HEK293 (cell line): ENCODE measurements around the gene MAP3K5.

ENCODE experiments used
- CTCF ChIA-PET: fragments of 350-600 bp; formaldehyde crosslinking; extraction: SDS; loops from one replicate; lab custom pipeline; 2021; ENCODE audit warnings: antibody characterized with exemption; lab: Yijun Ruan, JAX
- POLR2A ChIA-PET: fragments of 300-600 bp; formaldehyde crosslinking; extraction: SDS; loops from one replicate; lab custom pipeline; 2020; ENCODE audit warnings: antibody characterized with exemption, inconsistent platforms; lab: Yijun Ruan, JAX
- H3K27ac ChIP-seq: fragments of 200-500 bp; sonication (Bioruptor generic); 2 replicates; pipeline ENCODE4 v1.5.1; 2014; ENCODE audit warnings: low read depth, low read length, control low read depth, inconsistent platforms; ENCODE audit errors: extremely low read depth
- H3K36me3 ChIP-seq, 2 experiments: fragments of 200-500 bp in 1 of 2; sonication (Bioruptor generic) in 1 of 2; 1 replicate in 1 of 2; 2 replicates in 1 of 2; pipeline ENCODE4 v1.5.1; 2014 to 2017; ENCODE audit warnings: inconsistent platforms in 2 of 2, low read length in 2 of 2; ENCODE audit not compliant: control insufficient read depth in 2 of 2, insufficient read depth in 1 of 2
- H3K4me1 ChIP-seq: fragments of 200-500 bp; sonication (Bioruptor generic); 2 replicates; pipeline ENCODE4 v1.5.1; 2014; ENCODE audit warnings: mild to moderate bottlenecking, low read length, inconsistent platforms; ENCODE audit not compliant: control insufficient read depth, insufficient read depth
- H3K4me3 ChIP-seq: 2 replicates; pipeline ENCODE4 v1.5.1; 2011; ENCODE audit warnings: low read depth, mild to moderate bottlenecking, control low read depth, low read length, moderate library complexity
- H3K9me3 ChIP-seq: fragments of 200-500 bp; sonication (Bioruptor generic); 2 replicates; pipeline ENCODE4 v1.5.1; 2014; ENCODE audit warnings: low read depth, low read length, inconsistent platforms; ENCODE audit not compliant: control insufficient read depth, insufficient read depth
- GLI2 ChIP-seq: fragments of 450-650 bp; formaldehyde crosslinking; IDR thresholded peaks from 2 replicates; pipeline ENCODE4; 2017; ENCODE audit warnings: missing biosample characterization, missing genetic modification characterization, low read depth, borderline replicate concordance
- HOXC10 ChIP-seq: sonication (generic); formaldehyde crosslinking; IDR thresholded peaks from 2 replicates; pipeline ENCODE4 v1.8.1; 2023; ENCODE audit warnings: mild to moderate bottlenecking, missing genetic modification reagents
- MYNN ChIP-seq: fragments of 450-650 bp; formaldehyde crosslinking; IDR thresholded peaks from 2 replicates; pipeline ENCODE4 v1.5.1; 2016; ENCODE audit warnings: missing biosample characterization, missing genetic modification characterization, borderline replicate concordance
- MZF1 ChIP-seq: fragments of 450-650 bp; formaldehyde crosslinking; IDR thresholded peaks from 2 replicates; pipeline ENCODE4 v1.5.1; 2017; ENCODE audit warnings: missing biosample characterization, missing genetic modification characterization, borderline replicate concordance
- PATZ1 ChIP-seq: fragments of 450-650 bp; formaldehyde crosslinking; IDR thresholded peaks from 2 replicates; pipeline ENCODE4 v1.5.1; 2016; ENCODE audit warnings: missing biosample characterization, missing genetic modification characterization
- PRDM4 ChIP-seq: fragments of 450-650 bp; formaldehyde crosslinking; IDR thresholded peaks from 2 replicates; pipeline ENCODE4 v1.5.1; 2017; ENCODE audit warnings: missing biosample characterization, missing genetic modification characterization
- REST ChIP-seq: fragments of 450-650 bp; formaldehyde crosslinking; IDR thresholded peaks from 2 replicates; pipeline ENCODE4 v1.5.1; 2016; ENCODE audit warnings: missing biosample characterization, missing genetic modification characterization
- SCRT1 ChIP-seq: fragments of 450-650 bp; formaldehyde crosslinking; IDR thresholded peaks from 2 replicates; pipeline ENCODE4 v1.5.1; 2016; ENCODE audit warnings: missing biosample characterization, missing genetic modification characterization, borderline replicate concordance
- ZBTB17 ChIP-seq: fragments of 450-650 bp; formaldehyde crosslinking; IDR thresholded peaks from 2 replicates; pipeline ENCODE4 v1.5.1; 2016; ENCODE audit warnings: missing biosample characterization, missing genetic modification characterization
- ZBTB26 ChIP-seq: fragments of 450-650 bp; formaldehyde crosslinking; optimal IDR thresholded peaks from 2 replicates; pipeline ENCODE3; 2016; ENCODE audit warnings: missing biosample characterization, mild to moderate bottlenecking, missing genetic modification characterization
- ZBTB6 ChIP-seq: fragments of 450-650 bp; formaldehyde crosslinking; IDR thresholded peaks from 2 replicates; pipeline ENCODE4 v1.5.1; 2017; ENCODE audit warnings: missing biosample characterization, missing genetic modification characterization
- ZNF2 ChIP-seq: fragments of 450-650 bp; formaldehyde crosslinking; IDR thresholded peaks from 2 replicates; pipeline ENCODE4 v1.5.1; 2016; ENCODE audit warnings: missing biosample characterization, missing genetic modification characterization
- ZNF335 ChIP-seq: fragments of 450-650 bp; formaldehyde crosslinking; conservative IDR thresholded peaks from 2 replicates; pipeline ENCODE4 v1.5.1; 2016; ENCODE audit warnings: missing biosample characterization, missing genetic modification characterization
- ZNF362 ChIP-seq: fragments of 450-650 bp; formaldehyde crosslinking; IDR thresholded peaks from 2 replicates; pipeline ENCODE4 v1.5.1; 2016; ENCODE audit warnings: missing biosample characterization, missing genetic modification characterization
- ZNF449 ChIP-seq: fragments of 450-650 bp; formaldehyde crosslinking; IDR thresholded peaks from 2 replicates; pipeline ENCODE4 v1.5.1; 2017; ENCODE audit warnings: missing biosample characterization, mild to moderate bottlenecking, missing genetic modification characterization, moderate library complexity
- ZNF692 ChIP-seq: fragments of 450-650 bp; formaldehyde crosslinking; IDR thresholded peaks from 2 replicates; pipeline ENCODE4 v1.5.1; 2016; ENCODE audit warnings: missing biosample characterization, missing genetic modification characterization
- ZNF791 ChIP-seq: fragments of 450-650 bp; formaldehyde crosslinking; IDR thresholded peaks from 2 replicates; pipeline ENCODE4 v1.5.1; 2016; ENCODE audit warnings: missing biosample characterization, missing genetic modification characterization
- ZNF792 ChIP-seq: fragments of 450-650 bp; formaldehyde crosslinking; IDR thresholded peaks from 2 replicates; pipeline ENCODE4 v1.5.1; 2016; ENCODE audit warnings: missing biosample characterization, missing genetic modification characterization
- ZSCAN23 ChIP-seq: fragments of 450-650 bp; formaldehyde crosslinking; IDR thresholded peaks from 2 replicates; pipeline ENCODE4 v1.5.1; 2016; ENCODE audit warnings: missing biosample characterization, missing genetic modification characterization

MAP3K5 gene

GRCh38 chr6:136550045-136550329 is 242.3 kb downstream of the MAP3K5 start (continued):
- TF ChIP-seq REST (tag by site-specific recombination) (no peak), GLI2 (tag by site-specific recombination) (no peak), MYNN (no peak)

- Histone ChIP-seq H3K9me3 (no peaks in the 10 kb centered on the region), H3K4me1 (peaks cover 10% of the 10 kb centered on the region), H3K4me3 (peak overlapping the region; percentile 90), H3K36me3 (no peaks in the 10 kb centered on the region), H3K27ac (peak overlapping the region; percentile 82; the same call in 1 of the 2 replicates)
- CTCF ChIA-PET = interaction anchor here (0.5 to 3.2 kb wide), 41 partner anchors 7 to 1715 kb away, joined by 3 to 31 read pairs (median 3); partner anchors contain the start of genes BCLAF1 and MAP3K5
- POLR2A ChIA-PET = interaction anchor here (0.5 to 1.9 kb wide), 7 partner anchors 10 to 319 kb away, joined by 3 to 15 read pairs (median 4); partner anchors contain the start of genes BCLAF1 and MTFR2
- TF ChIP-seq ZNF335 (tag by site-specific recombination) (peak; percentile 54), ZNF791 (no peak), PRDM4 (tag by site-specific recombination) (peak; percentile 70), ZNF792 (tag by site-specific recombination) (no peak), ZNF692 (tag by site-specific recombination) (peak; percentile 51; the same call in 1 of the 2 replicates), ZNF2 (tag by site-specific recombination) (peak; percentile 66), ZNF362 (tag by site-specific recombination) (0 out of 2 replicates have a peak, but pooled peaks have one; percentile 18), SCRT1 (tag by site-specific recombination) (0 out of 2 replicates have a peak, but pooled peaks have one; percentile 10), PATZ1 (tag by site-specific recombination) (peak; percentile 50; the same call in 1 of the 2 replicates), HOXC10 (CRISPR knock-in tag) (0 out of 2 replicates have a peak, but pooled peaks have one; percentile 4), ZSCAN23 (tag by site-specific recombination) (no peak), ZNF449 (0 out of 2 replicates have a peak, but pooled peaks have one; percentile 14), MZF1 (0 out of 2 replicates have a peak, but pooled peaks have one; percentile 24), ZBTB6 (tag by site-specific recombination) (no peak), ZBTB26 (tag by site-specific recombination) (peak; percentile 57), ZBTB17 (tag by site-specific recombination) (peak; percentile 94)
Observed at GRCh38 chr6:136549300-136550044, 242.8 kb downstream of the MAP3K5 start.
